Muscle layer of colon (tissue), 2 donors: ENCODE results near the gene DIP2C.

Source experiments
- H3K27ac ChIP-seq: one replicate; pipeline ENCODE4 v1.7.0; 2013; ENCODE audit warnings: low read depth, mild to moderate bottlenecking, low read length, moderate library complexity
- H3K27me3 ChIP-seq, 2 donors: one replicate each; pipeline ENCODE4 v1.7.0; 2013; ENCODE audit warnings: low read length in 2 of 2, mild to moderate bottlenecking in 2 of 2; ENCODE audit not compliant: insufficient read depth in 2 of 2, control insufficient read depth in 1 of 2
- H3K36me3 ChIP-seq: one replicate; pipeline ENCODE4 v1.7.0; 2013; ENCODE audit warnings: mild to moderate bottlenecking, low read length; ENCODE audit not compliant: insufficient read depth
- H3K4me1 ChIP-seq: one replicate; pipeline ENCODE4 v1.7.0; 2013; ENCODE audit warnings: mild to moderate bottlenecking, low read length; ENCODE audit not compliant: insufficient read depth
- H3K4me3 ChIP-seq, 2 donors: one replicate each; pipeline ENCODE4 v1.7.0; 2013; ENCODE audit warnings: low read length in 2 of 2, low read depth in 1 of 2, mild to moderate bottlenecking in 1 of 2, moderate library complexity in 1 of 2
- H3K9ac ChIP-seq: one replicate; pipeline ENCODE4 v1.7.0; 2013; ENCODE audit warnings: low read length
- H3K9me3 ChIP-seq: one replicate; pipeline ENCODE4 v1.7.0; 2013; ENCODE audit warnings: mild to moderate bottlenecking, low read length
- donor health status: abdominal sarcoma.
- donor health status: Adenocarcinoma of cecum.

DIP2C gene

DNA sequence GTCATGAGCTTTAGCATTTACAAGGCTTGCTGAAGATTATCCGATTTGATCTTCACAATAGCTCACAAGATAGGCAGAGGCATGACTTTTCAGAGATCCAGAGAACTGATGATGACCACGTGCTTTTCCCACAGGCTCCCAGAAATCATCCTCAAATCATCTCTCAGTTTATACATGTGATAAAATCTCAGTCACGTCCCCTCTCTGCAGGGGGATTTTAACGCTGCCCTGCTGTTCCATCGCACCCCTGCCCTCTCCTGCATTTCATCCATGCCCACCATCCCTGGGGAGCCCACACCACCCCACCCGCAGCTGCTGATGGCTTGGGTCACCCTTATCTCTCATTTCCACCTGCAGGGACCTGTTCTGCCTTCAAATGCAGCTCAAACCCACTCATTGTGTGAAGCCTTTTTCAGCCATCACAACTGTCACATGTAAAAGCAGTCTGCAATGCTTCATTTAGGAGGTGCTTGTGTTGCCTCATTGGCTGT, 141.8 kb downstream of the DIP2C start:
- Histone ChIP-seq H3K36me3 (no peaks in the 10 kb centered on the region), H3K4me1 (peaks cover 42% of the 10 kb centered on the region), H3K9ac (no peak overlapping the region), H3K27me3 (no peaks in the 10 kb centered on the region), H3K27ac (no peak overlapping the region), H3K4me3 (no peak overlapping the region), H3K9me3 (no peaks in the 10 kb centered on the region)

DNA sequence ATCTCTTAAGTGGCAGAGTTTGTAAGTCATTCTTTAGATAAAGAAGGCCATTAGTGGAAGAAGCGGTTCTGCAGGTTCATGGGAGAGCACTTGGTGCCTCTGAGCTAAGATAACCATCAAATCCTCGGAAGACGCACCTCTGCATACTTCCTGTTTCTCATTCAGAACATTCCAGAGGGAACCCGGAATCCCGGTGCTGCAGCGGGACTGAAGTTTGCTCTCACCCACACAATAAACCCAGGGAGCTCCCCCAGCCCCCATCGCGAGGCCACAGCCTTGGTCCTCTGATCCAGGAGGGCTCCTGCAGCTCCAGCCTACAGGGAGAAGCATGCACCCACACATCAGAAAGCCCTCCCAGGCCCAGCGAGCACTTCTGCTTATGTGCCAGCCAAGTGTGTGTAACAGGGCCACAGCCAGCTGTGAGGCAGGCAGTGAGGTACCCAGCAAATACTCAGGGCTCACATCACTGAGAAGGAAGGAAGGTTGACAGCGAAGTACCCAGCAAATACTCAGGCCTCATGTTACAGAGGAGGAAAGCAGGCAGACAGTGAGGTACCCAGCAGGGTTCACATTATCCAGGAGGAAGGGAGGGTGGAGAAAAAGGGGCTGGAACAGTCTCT, 142.4 kb downstream of the DIP2C start:
- Histone ChIP-seq H3K4me3 (no peak overlapping the region), H3K9me3 (no peaks in the 10 kb centered on the region), H3K36me3 (no peaks in the 10 kb centered on the region), H3K4me1 (peaks cover 44% of the 10 kb centered on the region), H3K27me3 (no peaks in the 10 kb centered on the region), H3K27ac (no peak overlapping the region), H3K9ac (no peak overlapping the region)

DNA sequence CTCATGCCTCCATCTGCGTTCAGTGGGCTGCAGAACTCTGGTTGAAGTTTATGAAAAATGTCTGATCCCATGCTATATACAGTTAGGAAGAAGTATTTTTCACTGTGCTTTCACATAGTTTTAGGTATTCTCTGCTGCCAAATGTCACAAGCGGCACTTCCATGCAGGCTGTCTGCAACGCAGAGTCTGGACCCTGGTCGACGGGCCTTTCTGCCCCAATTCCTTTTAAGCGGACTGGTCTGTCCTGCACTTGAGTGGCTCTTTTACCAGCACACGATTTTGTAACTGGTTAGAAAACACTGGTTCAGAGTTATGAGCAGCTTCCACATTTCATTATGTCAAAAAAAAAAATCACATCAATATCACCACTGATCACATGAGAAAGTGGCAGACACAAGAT, 143.0 kb downstream of the DIP2C start:
- Histone ChIP-seq H3K4me1 (peaks cover 44% of the 10 kb centered on the region), H3K27me3 (no peaks in the 10 kb centered on the region)

GRCh38 chr10:543862-544822, 145.3 kb downstream of the DIP2C start:
- H3K36me3 ChIP-seq, result no peaks in the 10 kb centered on the region
- peaks cover 26% of the 10 kb centered on the region for H3K4me1 ChIP-seq
- no peak overlapping the region for H3K27ac ChIP-seq
- no peak overlapping the region for H3K4me3 ChIP-seq
- H3K9me3 ChIP-seq, result no peaks in the 10 kb centered on the region
- H3K27me3 ChIP-seq, result no peaks in the 10 kb centered on the region
- no peak overlapping the region for H3K9ac ChIP-seq

More for the DNA sequence above, 143.0 kb downstream of the DIP2C start:
- H3K4me3 ChIP-seq, result no peak overlapping the region
- H3K27ac ChIP-seq, result no peak overlapping the region
- no peaks in the 10 kb centered on the region for H3K36me3 ChIP-seq
- H3K9me3 ChIP-seq, result no peaks in the 10 kb centered on the region
- H3K9ac ChIP-seq, result no peak overlapping the region

- Histone ChIP-seq H3K36me3 (no peaks in the 10 kb centered on the region), H3K27ac (no peak overlapping the region), H3K9me3 (no peaks in the 10 kb centered on the region), H3K4me3 (no peak overlapping the region), H3K27me3 (no peaks in the 10 kb centered on the region), H3K4me1 (peaks cover 25% of the 10 kb centered on the region), H3K9ac (no peak overlapping the region)
Observed at GRCh38 chr10:543131-543530, 146.3 kb downstream of the DIP2C start.

DNA sequence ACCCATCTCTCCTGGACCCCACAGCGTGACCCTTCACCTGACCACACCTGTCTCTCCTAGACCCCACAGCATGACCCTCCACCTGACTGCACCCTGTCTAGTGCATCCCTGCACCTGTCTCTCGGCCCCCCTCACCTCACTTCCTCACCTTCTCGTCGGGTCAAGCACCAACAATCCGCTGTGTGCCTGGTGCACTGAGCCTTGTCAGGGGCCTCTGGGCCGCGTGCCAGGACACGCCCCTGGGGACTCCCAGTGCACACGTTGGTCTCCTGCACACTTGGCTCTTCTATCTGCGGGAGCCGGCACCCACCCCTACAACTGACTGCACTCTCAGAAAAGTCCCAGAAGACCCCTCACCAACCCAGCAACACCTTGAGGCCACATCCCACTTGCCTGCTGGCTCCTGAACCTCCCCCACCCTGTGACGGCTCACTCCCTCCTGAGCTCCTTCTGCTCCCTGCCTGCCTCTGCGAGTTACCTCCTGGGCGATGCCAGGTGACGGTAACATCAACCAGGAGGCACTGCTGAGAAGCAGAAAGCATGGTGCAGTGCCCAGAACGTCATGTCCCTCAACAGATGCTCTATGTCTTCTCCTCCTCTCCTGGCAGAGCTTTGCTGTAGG, 147.6 kb downstream of the DIP2C start:
- Histone ChIP-seq H3K27me3 (no peaks in the 10 kb centered on the region), H3K36me3 (no peaks in the 10 kb centered on the region), H3K9ac (no peak overlapping the region), H3K27ac (no peak overlapping the region), H3K4me1 (peaks cover 20% of the 10 kb centered on the region), H3K9me3 (no peaks in the 10 kb centered on the region), H3K4me3 (no peak overlapping the region)

DNA sequence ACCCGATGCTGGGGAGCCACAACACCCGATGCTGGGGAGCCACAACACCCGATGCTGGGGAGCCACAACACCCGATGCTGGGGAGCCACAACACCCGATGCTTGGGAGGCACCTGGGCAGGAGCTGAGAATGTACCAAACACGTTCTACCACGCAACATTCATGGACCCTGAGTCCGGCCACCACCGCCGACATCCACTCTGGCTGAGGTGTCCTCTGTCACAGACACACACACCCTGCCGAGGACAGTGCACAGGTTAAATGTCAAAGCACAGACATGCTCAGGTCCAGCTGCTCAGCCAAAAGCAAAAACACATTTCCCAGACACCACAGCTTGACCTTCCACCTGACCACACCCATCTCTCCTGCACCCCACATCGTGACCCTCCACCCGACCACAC, 148.4 kb downstream of the DIP2C start:
- Histone ChIP-seq H3K27me3 (no peaks in the 10 kb centered on the region), H3K4me3 (no peak overlapping the region), H3K36me3 (no peaks in the 10 kb centered on the region), H3K9ac (no peak overlapping the region), H3K4me1 (peaks cover 27% of the 10 kb centered on the region), H3K27ac (no peak overlapping the region), H3K9me3 (no peaks in the 10 kb centered on the region)

DNA sequence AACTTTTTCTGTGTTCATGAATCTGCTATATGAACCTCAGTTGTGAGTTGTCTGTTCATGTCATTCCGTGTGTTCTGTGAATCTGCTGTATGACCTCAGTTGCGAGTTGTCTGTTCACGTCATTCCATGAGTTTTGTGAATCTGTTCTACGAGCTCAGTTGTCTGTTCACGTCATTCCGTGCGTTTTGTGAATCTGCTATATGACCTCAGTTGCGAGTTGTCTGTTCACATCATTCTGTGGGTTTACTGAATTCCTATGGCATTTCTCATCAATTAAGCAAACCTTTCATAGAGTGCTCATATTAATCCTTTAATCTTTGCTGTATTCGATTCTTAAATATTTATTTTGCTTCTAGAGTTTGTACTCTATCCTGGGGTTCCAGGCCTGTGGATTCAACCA, 150.6 kb downstream of the DIP2C start:
- Histone ChIP-seq H3K9me3 (no peaks in the 10 kb centered on the region), H3K27me3 (no peaks in the 10 kb centered on the region), H3K4me3 (no peak overlapping the region), H3K4me1 (peaks cover 36% of the 10 kb centered on the region), H3K27ac (no peak overlapping the region), H3K36me3 (no peaks in the 10 kb centered on the region), H3K9ac (no peak overlapping the region)

- Histone ChIP-seq H3K27ac (no peak overlapping the region), H3K4me3 (no peak overlapping the region), H3K4me1 (peaks cover 46% of the 10 kb centered on the region), H3K27me3 (no peaks in the 10 kb centered on the region), H3K9ac (no peak overlapping the region), H3K9me3 (no peaks in the 10 kb centered on the region), H3K36me3 (no peaks in the 10 kb centered on the region)
Observed at GRCh38 chr10:536935-537334, 152.5 kb downstream of the DIP2C start.

DNA sequence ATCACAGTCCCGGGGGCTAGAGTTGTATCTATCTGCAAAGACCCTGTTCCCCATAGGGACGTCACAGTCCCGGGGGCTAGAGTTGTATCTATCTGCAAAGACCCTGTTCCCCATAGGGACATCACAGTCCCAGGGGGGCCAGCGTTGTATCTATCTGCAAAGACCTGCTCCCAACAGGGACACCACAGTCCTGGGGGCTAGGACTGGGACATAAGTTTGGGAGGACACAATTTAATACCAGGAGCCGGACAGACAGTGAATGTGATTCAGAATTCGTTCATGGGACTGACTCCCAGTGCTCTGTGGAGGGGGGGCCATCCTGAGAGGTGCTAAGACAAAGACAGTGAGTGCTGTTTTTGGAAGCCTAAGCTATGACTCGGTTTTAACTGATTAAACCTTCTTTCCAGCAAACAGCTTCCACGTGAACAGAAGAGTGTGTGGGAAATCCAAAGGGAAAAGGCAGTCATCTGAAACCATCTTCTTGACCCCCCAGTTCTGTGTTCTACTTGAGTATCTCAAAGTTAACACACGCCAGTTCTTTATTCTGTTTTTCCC, 153.0 kb downstream of the DIP2C start:
- H3K4me3 ChIP-seq, result no peak overlapping the region
- no peak overlapping the region for H3K9ac ChIP-seq
- H3K27me3 ChIP-seq, result no peaks in the 10 kb centered on the region
- no peaks in the 10 kb centered on the region for H3K9me3 ChIP-seq
- H3K36me3 ChIP-seq, result no peaks in the 10 kb centered on the region
- peaks cover 45% of the 10 kb centered on the region for H3K4me1 ChIP-seq
- no peak overlapping the region for H3K27ac ChIP-seq

- no peaks in the 10 kb centered on the region for H3K36me3 ChIP-seq
- no peak overlapping the region for H3K27ac ChIP-seq
- H3K9me3 ChIP-seq, result no peaks in the 10 kb centered on the region
- H3K4me3 ChIP-seq, result no peak overlapping the region
- no peaks in the 10 kb centered on the region for H3K27me3 ChIP-seq
- H3K4me1 ChIP-seq, result peaks cover 48% of the 10 kb centered on the region
- no peak overlapping the region for H3K9ac ChIP-seq
Observed at GRCh38 chr10:535952-536351, 153.5 kb downstream of the DIP2C start.
